ENCODE results near the gene PC. TPM values are rescaled to one million over a fixed set of nuclear protein-coding genes. Genes with fewer than 3 reads are reported as not detected.

PC gene
- total RNA-seq, 4 donors from 2014 or later = 13.1 to 67.6 (median 32.1) TPM

DNA sequence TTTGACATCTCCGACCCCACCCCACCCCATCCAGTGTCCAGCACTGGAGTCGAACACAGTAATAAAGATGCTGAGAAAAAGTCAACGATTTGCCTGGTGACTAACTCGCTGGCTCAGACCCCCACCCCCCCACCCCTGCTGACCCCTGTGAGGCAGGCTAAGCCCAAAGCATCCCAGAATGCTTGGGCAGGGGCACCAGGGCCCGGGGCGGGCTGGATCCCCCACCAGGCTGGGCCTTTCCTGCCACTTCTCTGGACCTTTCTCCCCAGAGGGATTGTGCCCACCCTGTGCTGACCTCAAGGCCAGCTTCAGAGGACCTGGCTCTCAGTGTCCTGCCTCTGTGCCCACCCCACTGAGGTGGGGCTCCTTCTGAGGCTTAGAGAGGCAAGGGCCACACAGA lies 18.7 kb upstream of the PC start:
- Histone ChIP-seq H3K36me3 (no peaks in the 10 kb centered on the region), H3K27me3 (no peaks in the 10 kb centered on the region), H3K27ac (no peak overlapping the region), H3K4me1 (peaks cover 4 to 8% of the 10 kb centered on the region in 2 donors), H3K4me3 (no peak overlapping the region), H3K9me3 (no peaks in the 10 kb centered on the region)
- intact Hi-C loops (cut with DNase I; ENCODE audit: low total_unique reads) = no loop called here
- ATAC-seq (no peak), DNase-seq (no peak)
- in situ Hi-C loops (cut with MboI; ENCODE audit: low sequenced_read_pairs in 4 of 4) = no loop called here
- TF ChIP-seq CTCF (IDR thresholded peaks at IDR 0.05 in 4 of 5, conservative IDR thresholded peaks at IDR 0.05 in 1 of 5) (no peak), POLR2A (IDR thresholded peaks at IDR 0.05) (no peak)

DNA sequence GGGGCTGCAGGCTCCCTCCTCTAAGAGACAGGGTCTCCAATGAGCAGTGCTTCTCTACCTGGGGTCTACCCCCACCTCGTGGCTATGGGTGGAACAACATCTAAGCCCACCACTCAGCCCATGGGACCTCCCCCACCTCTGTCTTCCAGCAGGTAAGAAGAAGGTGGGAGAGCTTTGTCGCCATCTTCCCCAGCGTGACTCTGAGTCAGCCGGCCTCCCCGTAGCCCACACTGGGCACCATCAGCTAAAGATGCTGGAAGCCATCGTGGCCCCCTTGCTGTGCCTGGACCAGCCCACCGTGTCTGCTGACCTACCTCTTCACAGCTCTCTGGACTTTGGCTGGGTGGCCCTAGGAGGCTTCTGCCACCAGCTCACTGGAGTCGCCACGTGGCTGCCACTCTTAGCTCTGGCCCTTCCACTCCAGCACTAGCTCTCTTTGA lies 17.9 kb upstream of the PC start:
- H3K9me3 ChIP-seq = no peaks in the 10 kb centered on the region
- no peak overlapping the region for H3K4me3 ChIP-seq
- no peaks in the 10 kb centered on the region for H3K4me1 ChIP-seq
- H3K27me3 ChIP-seq = no peaks in the 10 kb centered on the region
- DNase-seq (no peak), ATAC-seq (no peak)
- in situ Hi-C loops (cut with MboI; ENCODE audit: low sequenced_read_pairs in 4 of 4) = no loop called here
- TF ChIP-seq CTCF (IDR thresholded peaks at IDR 0.05 in 4 of 5, conservative IDR thresholded peaks at IDR 0.05 in 1 of 5) (peak; percentile 24 to 54 (median 50)), POLR2A (IDR thresholded peaks at IDR 0.05) (no peak)
- intact Hi-C loops (cut with DNase I; ENCODE audit: low total_unique reads) = no loop called here
- no peak overlapping the region for H3K27ac ChIP-seq
- no peaks in the 10 kb centered on the region for H3K36me3 ChIP-seq

GRCh38 chr11:66975405-66976027 lies 17.3 kb upstream of the PC start:
- no peak for DNase-seq
- H3K27ac ChIP-seq = no peak overlapping the region
- H3K4me1 ChIP-seq = no peaks in the 10 kb centered on the region
- H3K4me3 ChIP-seq = no peak overlapping the region
- no peaks in the 10 kb centered on the region for H3K9me3 ChIP-seq
- ATAC-seq = no peak
- H3K36me3 ChIP-seq = no peaks in the 10 kb centered on the region
- intact Hi-C loops (cut with DNase I; ENCODE audit: low total_unique reads) = no loop called here
- TF ChIP-seq CTCF (IDR thresholded peaks at IDR 0.05 in 4 of 5, conservative IDR thresholded peaks at IDR 0.05 in 1 of 5) (no peak), POLR2A (IDR thresholded peaks at IDR 0.05) (no peak)
- no peaks in the 10 kb centered on the region for H3K27me3 ChIP-seq
- in situ Hi-C loops (cut with MboI; ENCODE audit: low sequenced_read_pairs in 4 of 4) = no loop called here

- Histone ChIP-seq H3K27ac (no peak within 1 kb of the TSS), H3K27me3 (no peaks in the 10 kb centered on the region), H3K36me3 (no peaks in the 10 kb centered on the region), H3K9me3 (no peaks in the 10 kb centered on the region), H3K4me3 (no peak within 1 kb of the TSS), H3K4me1 (no peaks in the 10 kb centered on the region)
- TF ChIP-seq CTCF (IDR thresholded peaks at IDR 0.05 in 4 of 5, conservative IDR thresholded peaks at IDR 0.05 in 1 of 5) = no peak
- ATAC-seq (no peak), DNase-seq (no peak)
- in situ Hi-C loops (cut with MboI; ENCODE audit: low sequenced_read_pairs in 4 of 4) (no loop called here), intact Hi-C loops (cut with DNase I; ENCODE audit: low total_unique reads) (no loop called here)
Measured at GRCh38 chr11:66974724-66975404, 16.7 kb upstream of the PC start, which contains the start of gene C11orf86. C11orf86 (plus strand) TSS chr11:66975304; CDS start chr11:66975363, 59 bp downstream.

All from gastrocnemius medialis (tissue), 4 donors.